ENCODE data around the gene SNX32. TPM values are rescaled to one million over a fixed set of nuclear protein-coding genes. Genes with fewer than 3 reads are reported as not detected.

SNX32 gene
- total and polyA plus RNA-seq, 9 of the 15 experiments (the other 6 are each of a cell fraction or from before 2014, with no cell fraction given) = 0.03 TPM; not detected in 7

GRCh38 chr11:65872586-65873317 is 39.0 kb downstream of the SNX32 start, which contains the start of gene EFEMP2 (continued):
- TF ChIP-seq ZBTB33 (CRISPR knock-in tag; IDR thresholded peaks at IDR 0.05) (peak; percentile 93), DDX20 (tag; IDR thresholded peaks at IDR 0.05; ENCODE audit: low read depth) (no peak), BRD4 (IDR thresholded peaks at IDR 0.05) (no peak), NCOA6 (IDR thresholded peaks at IDR 0.05) (no peak), ZNF431 (CRISPR knock-in tag; IDR thresholded peaks at IDR 0.05) (no peak), SMAD4 (CRISPR knock-in tag; conservative IDR thresholded peaks at IDR 0.05) (no peak), ZNF12 (CRISPR knock-in tag; IDR thresholded peaks at IDR 0.05) (no peak), RBM17 (IDR thresholded peaks at IDR 0.05; ENCODE audit: borderline replicate concordance, low read depth, low read length) (no peak), POLR2B (IDR thresholded peaks at IDR 0.05; ENCODE audit: low read depth, partially characterized antibody) (no peak), RBM25 (IDR thresholded peaks at IDR 0.05; ENCODE audit: low read depth, low read length, severe bottlenecking) (no peak), ZNF277 (CRISPR knock-in tag; IDR thresholded peaks at IDR 0.05; ENCODE audit: borderline replicate concordance) (no peak), DIDO1 (tag; IDR thresholded peaks at IDR 0.05; ENCODE audit: low read depth) (no peak), ATF1 (CRISPR knock-in tag; IDR thresholded peaks at IDR 0.05) (no peak), ATF1 (tag; IDR thresholded peaks at IDR 0.05) (no peak), ZBTB40 (IDR thresholded peaks at IDR 0.05) (no peak), ZBTB40 (CRISPR knock-in tag; IDR thresholded peaks at IDR 0.05) (no peak), MEIS2 (IDR thresholded peaks at IDR 0.05; ENCODE audit: partially characterized antibody) (no peak)
